ENCODE data around the gene RAD51B.
"Not testable (repeated sequence)": the region's sequence is repeated elsewhere in the genome, so short reads cannot be mapped to it uniquely, and the experiment has no call there.

RAD51B gene

GRCh38 chr14:67987606-67988005 is 168.0 kb downstream of the RAD51B start:
- no peak for DNase-seq

- not testable (repeated sequence) for DNase-seq
These were observed 168.6 kb downstream of the RAD51B start for GRCh38 chr14:67988210-67988609.

- no peak for DNase-seq
These were observed 171.0 kb downstream of the RAD51B start for GRCh38 chr14:67990576-67990975.

GRCh38 chr14:67994531-67994930 is 175.0 kb downstream of the RAD51B start:
- DNase-seq = no peak

GRCh38 chr14:67996235-67996634 is 176.7 kb downstream of the RAD51B start:
- no peak for DNase-seq

GRCh38 chr14:67998834-67999233 is 179.3 kb downstream of the RAD51B start:
- DNase-seq = no peak

- no peak for DNase-seq
These were observed 179.7 kb downstream of the RAD51B start for GRCh38 chr14:67999290-67999689.

GRCh38 chr14:67999705-68000384 is 180.3 kb downstream of the RAD51B start:
- no peak for DNase-seq

GRCh38 chr14:68000511-68000910 is 180.9 kb downstream of the RAD51B start:
- no peak for DNase-seq

GRCh38 chr14:68008491-68008890 is 188.9 kb downstream of the RAD51B start:
- no peak for DNase-seq

- no peak for DNase-seq
These were observed 191.9 kb downstream of the RAD51B start for GRCh38 chr14:68011406-68012028.

- DNase-seq = no peak
These were observed 193.3 kb downstream of the RAD51B start for GRCh38 chr14:68012871-68013270.

- no peak for DNase-seq
These were observed 193.7 kb downstream of the RAD51B start for GRCh38 chr14:68013326-68013725.

- no peak for DNase-seq
These were observed 195.2 kb downstream of the RAD51B start for GRCh38 chr14:68014771-68015170.

- DNase-seq = no peak
These were observed 196.0 kb downstream of the RAD51B start for GRCh38 chr14:68015356-68016254.

GRCh38 chr14:68016255-68016914 is 196.8 kb downstream of the RAD51B start:
- no peak for DNase-seq

GRCh38 chr14:68018598-68018997 is 199.0 kb downstream of the RAD51B start:
- DNase-seq = no peak

GRCh38 chr14:68020493-68020892 is 200.9 kb downstream of the RAD51B start:
- no peak for DNase-seq

- no peak for DNase-seq
These were observed 201.6 kb downstream of the RAD51B start for GRCh38 chr14:68020999-68021663.

- DNase-seq = no peak
These were observed 207.7 kb downstream of the RAD51B start for GRCh38 chr14:68027276-68027675.

- DNase-seq = no peak
These were observed 208.5 kb downstream of the RAD51B start for GRCh38 chr14:68028075-68028474.

- DNase-seq = not testable (repeated sequence)
These were observed 211.4 kb downstream of the RAD51B start for GRCh38 chr14:68031011-68031410.

- DNase-seq = no peak
These were observed 212.6 kb downstream of the RAD51B start for GRCh38 chr14:68032154-68032553.
